ENCODE data around the gene KDM4D. TPM values are rescaled to one million over a fixed set of nuclear protein-coding genes. Genes with fewer than 3 reads are reported as not detected.
"Not testable (repeated sequence)": the region's sequence is repeated elsewhere in the genome, so short reads cannot be mapped to it uniquely, and the experiment has no call there.

Gene KDM4D
- polyA plus RNA-seq, 4 donors, result 0.27 to 0.54 (median 0.49) TPM; not detected in 1

DNA sequence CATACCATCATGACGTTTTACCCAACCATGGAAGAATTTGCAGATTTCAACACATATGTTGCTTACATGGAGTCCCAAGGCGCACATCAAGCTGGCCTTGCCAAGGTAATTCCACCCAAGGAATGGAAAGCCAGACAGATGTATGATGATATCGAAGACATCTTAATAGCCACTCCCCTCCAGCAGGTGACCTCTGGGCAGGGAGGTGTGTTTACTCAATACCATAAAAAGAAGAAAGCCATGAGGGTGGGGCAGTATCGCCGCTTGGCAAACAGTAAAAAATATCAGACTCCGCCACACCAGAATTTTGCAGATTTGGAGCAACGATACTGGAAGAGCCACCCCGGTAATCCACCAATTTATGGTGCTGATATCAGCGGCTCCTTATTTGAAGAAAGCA lies 52.1 kb downstream of the KDM4D start:
- DNase-seq, result peak in 1 of 2 donors; percentile 25
- H3K27me3 ChIP-seq (ENCODE audit: control insufficient read depth in 3 of 3, insufficient read depth in 3 of 3, low read length in 3 of 3); H3K4me1 ChIP-seq (ENCODE audit: control insufficient read depth in 3 of 3, insufficient read depth in 2 of 3, low read depth in 1 of 3, low read length in 2 of 3); H3K36me3 ChIP-seq (ENCODE audit: control insufficient read depth in 3 of 3, insufficient read depth in 2 of 3, low read depth in 1 of 3, low read length in 3 of 3); H3K4me3 ChIP-seq (ENCODE audit: low read depth in 1 of 3, low read length in 3 of 3); H3K9me3 ChIP-seq (ENCODE audit: control insufficient read depth in 2 of 2, insufficient read depth in 1 of 2, low read depth in 1 of 2, low read length in 1 of 2); FAIRE-seq; H3K27ac ChIP-seq (ENCODE audit: low read depth in 1 of 3, low read length in 2 of 3): not testable (repeated sequence)
- 39 to 81% (median 60%) methylated on average over 7 to 8 of the region's 9 CpGs for WGBS, 3 donors

DNA sequence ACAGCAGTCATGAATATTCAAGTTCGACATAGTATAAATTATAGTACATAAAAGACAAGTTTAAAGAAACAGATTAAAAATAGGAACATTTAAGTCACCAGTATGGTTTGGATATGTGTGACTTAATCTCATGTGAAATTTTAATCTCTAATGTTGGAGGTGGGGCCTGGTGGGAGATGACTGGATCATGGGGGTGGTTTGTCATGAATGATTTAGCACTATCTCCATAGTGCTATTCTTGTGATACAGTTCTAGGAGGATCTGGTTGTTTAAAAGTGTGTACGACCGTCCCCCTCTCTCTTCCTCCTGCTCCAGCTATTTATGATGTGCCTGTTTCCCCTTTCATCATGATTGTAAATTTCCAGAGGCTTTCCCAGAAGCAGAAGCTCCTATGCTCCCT lies 54.8 kb downstream of the KDM4D start:
- Histone ChIP-seq H3K36me3 (ENCODE audit: control insufficient read depth in 3 of 3, insufficient read depth in 2 of 3, low read depth in 1 of 3, low read length in 3 of 3) (peaks cover 0 to 2% (median 0%) of the 10 kb centered on the region in 3 donors), H3K4me3 (ENCODE audit: low read depth in 1 of 3, low read length in 3 of 3) (no peak overlapping the region), H3K27me3 (ENCODE audit: control insufficient read depth in 3 of 3, insufficient read depth in 3 of 3, low read length in 3 of 3) (no peaks in the 10 kb centered on the region), H3K4me1 (ENCODE audit: control insufficient read depth in 3 of 3, insufficient read depth in 2 of 3, low read depth in 1 of 3, low read length in 2 of 3) (no peaks in the 10 kb centered on the region), H3K27ac (ENCODE audit: low read depth in 1 of 3, low read length in 2 of 3) (no peak overlapping the region), H3K9me3 (ENCODE audit: control insufficient read depth in 2 of 2, insufficient read depth in 1 of 2, low read depth in 1 of 2, low read length in 1 of 2) (no peaks in the 10 kb centered on the region)
- FAIRE-seq, result no peak
- DNase-seq, result no peak
- WGBS, 3 donors, result 82 to 94% (median 87%) methylated on average over 3 of the region's 3 CpGs

DNA sequence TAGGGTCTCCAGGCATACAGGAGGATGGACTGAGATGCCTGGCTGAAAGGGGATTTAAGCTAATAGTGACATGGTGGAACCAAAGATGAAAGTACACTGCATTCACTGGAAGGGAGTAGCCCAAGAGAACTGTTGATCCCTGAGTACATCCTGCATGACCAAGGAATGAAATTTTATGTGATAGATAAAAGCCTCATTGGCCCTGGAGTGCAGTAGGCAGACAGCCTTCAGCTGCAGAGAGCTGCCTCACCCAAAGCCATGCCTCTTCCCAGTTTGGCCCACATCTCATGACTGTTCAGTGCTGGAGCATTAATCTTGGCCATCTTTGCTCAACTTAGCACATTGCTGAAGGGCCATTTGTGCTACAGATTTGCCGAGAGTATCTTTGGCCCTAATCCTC lies 59.5 kb downstream of the KDM4D start:
- WGBS, 3 donors, result 84 to 100% (median 96%) methylated on average over 1 of the region's 1 CpG
- no peak for DNase-seq

DNA sequence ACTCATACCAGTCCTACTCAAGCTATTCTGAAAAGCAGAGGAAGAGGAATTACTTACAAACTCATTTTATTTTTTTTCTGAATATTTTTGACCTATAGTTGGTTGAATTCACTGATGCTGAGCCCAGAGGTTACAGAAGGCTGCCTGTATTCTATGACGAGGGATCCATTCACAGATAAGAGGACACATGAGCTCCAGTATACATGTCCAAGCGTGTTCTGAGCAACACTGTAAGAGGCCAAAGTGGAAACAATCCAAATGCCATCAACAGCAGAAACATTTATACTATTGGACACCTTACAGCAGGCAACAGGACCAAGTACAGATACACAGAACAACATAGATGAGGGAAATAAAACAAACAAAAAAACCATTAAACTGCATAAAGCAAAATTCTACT lies 61.8 kb downstream of the KDM4D start:
- no peak overlapping the region for H3K4me3 ChIP-seq (ENCODE audit: low read depth in 1 of 3, low read length in 3 of 3)
- DNase-seq (no peak), FAIRE-seq (no peak)
- H3K27ac ChIP-seq (ENCODE audit: low read depth in 1 of 3, low read length in 2 of 3), result no peak overlapping the region
- no peaks in the 10 kb centered on the region for H3K36me3 ChIP-seq (ENCODE audit: control insufficient read depth in 3 of 3, insufficient read depth in 2 of 3, low read depth in 1 of 3, low read length in 3 of 3)
- no peaks in the 10 kb centered on the region for H3K9me3 ChIP-seq (ENCODE audit: control insufficient read depth in 2 of 2, insufficient read depth in 1 of 2, low read depth in 1 of 2, low read length in 1 of 2)
- H3K27me3 ChIP-seq (ENCODE audit: control insufficient read depth in 3 of 3, insufficient read depth in 3 of 3, low read length in 3 of 3), result no peaks in the 10 kb centered on the region
- WGBS, 3 donors, result 77 to 79% (median 79%) methylated on average over 2 of the region's 2 CpGs
- peaks cover 0 to 3% (median 0%) of the 10 kb centered on the region in 3 donors for H3K4me1 ChIP-seq (ENCODE audit: control insufficient read depth in 3 of 3, insufficient read depth in 2 of 3, low read depth in 1 of 3, low read length in 2 of 3)

More for the DNA sequence above, 59.5 kb downstream of the KDM4D start:
- Histone ChIP-seq H3K4me1 (ENCODE audit: control insufficient read depth in 3 of 3, insufficient read depth in 2 of 3, low read depth in 1 of 3, low read length in 2 of 3) (peaks cover 0 to 3% (median 0%) of the 10 kb centered on the region in 3 donors), H3K9me3 (ENCODE audit: control insufficient read depth in 2 of 2, insufficient read depth in 1 of 2, low read depth in 1 of 2, low read length in 1 of 2) (no peaks in the 10 kb centered on the region), H3K36me3 (ENCODE audit: control insufficient read depth in 3 of 3, insufficient read depth in 2 of 3, low read depth in 1 of 3, low read length in 3 of 3) (no peaks in the 10 kb centered on the region), H3K4me3 (ENCODE audit: low read depth in 1 of 3, low read length in 3 of 3) (no peak overlapping the region), H3K27me3 (ENCODE audit: control insufficient read depth in 3 of 3, insufficient read depth in 3 of 3, low read length in 3 of 3) (no peaks in the 10 kb centered on the region), H3K27ac (ENCODE audit: low read depth in 1 of 3, low read length in 2 of 3) (no peak overlapping the region)
- FAIRE-seq, result no peak

DNA sequence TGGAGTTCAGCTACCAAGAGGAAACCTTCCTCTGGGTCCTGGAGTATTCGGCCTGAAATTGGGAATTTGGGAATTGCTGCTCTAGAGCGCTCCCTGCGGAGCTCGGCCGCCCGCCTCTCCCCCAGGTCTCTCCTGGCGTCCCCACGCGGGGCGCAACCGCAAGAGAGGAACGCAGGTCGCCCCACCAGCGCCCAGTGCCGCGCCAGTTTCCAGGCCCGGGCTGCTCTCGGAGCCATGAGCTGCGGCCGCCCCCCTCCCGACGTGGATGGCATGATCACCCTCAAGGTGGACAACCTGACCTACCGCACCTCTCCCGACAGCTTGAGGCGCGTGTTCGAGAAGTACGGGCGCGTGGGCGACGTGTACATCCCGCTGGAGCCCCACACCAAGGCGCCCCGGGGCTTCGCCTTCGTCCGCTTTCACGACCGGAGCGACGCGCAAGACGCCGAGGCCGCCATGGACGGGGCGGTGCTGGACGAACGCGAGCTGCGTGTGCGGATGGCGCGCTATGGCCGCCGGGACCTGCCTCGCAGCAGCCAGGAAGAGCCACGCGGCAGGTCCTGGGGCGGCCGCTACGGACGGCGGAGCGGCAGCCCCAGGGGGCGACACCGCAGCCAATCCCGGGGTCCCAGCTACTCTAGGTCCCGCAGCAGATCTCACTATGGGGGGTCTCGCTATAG lies 64.0 kb downstream of the KDM4D start:
- not testable (repeated sequence) for H3K27me3 ChIP-seq (ENCODE audit: control insufficient read depth in 3 of 3, insufficient read depth in 3 of 3, low read length in 3 of 3); H3K27ac ChIP-seq (ENCODE audit: low read depth in 1 of 3, low read length in 2 of 3); FAIRE-seq; H3K9me3 ChIP-seq (ENCODE audit: control insufficient read depth in 2 of 2, insufficient read depth in 1 of 2, low read depth in 1 of 2, low read length in 1 of 2); H3K4me1 ChIP-seq (ENCODE audit: control insufficient read depth in 3 of 3, insufficient read depth in 2 of 3, low read depth in 1 of 3, low read length in 2 of 3); H3K36me3 ChIP-seq (ENCODE audit: control insufficient read depth in 3 of 3, insufficient read depth in 2 of 3, low read depth in 1 of 3, low read length in 3 of 3)
- peak in 1 of 2 donors; percentile 35 for DNase-seq
- peak overlapping the region in 2 of 3 donors; percentile 26 to 41 for H3K4me3 ChIP-seq (ENCODE audit: low read depth in 1 of 3, low read length in 3 of 3)
- 22 to 31% (median 30%) methylated on average over 60 to 71 of the region's 71 CpGs for WGBS, 3 donors

DNA sequence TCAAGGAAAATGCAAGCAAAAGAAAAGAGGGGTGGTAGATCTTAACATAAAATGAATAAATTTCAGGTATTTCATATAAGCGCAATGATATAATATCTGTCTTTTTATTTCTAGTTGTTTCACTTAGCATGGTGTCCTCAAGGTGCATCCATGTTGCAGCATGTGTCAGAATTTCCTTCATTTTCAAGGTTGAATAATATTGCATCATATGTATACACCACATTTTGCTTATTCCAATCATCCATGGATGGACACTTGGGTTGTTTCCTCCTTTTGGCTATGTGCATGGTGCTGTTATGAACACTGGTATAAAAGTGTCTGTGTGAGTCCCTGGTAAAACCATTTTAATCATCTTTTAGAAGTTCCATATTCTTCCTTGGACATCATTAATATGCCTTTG lies 68.7 kb downstream of the KDM4D start:
- H3K27me3 ChIP-seq (ENCODE audit: control insufficient read depth in 3 of 3, insufficient read depth in 3 of 3, low read length in 3 of 3), result no peaks in the 10 kb centered on the region
- WGBS, 3 donors, result 91 to 100% (median 100%) methylated on average over 1 of the region's 1 CpG
- no peak for FAIRE-seq

DNA sequence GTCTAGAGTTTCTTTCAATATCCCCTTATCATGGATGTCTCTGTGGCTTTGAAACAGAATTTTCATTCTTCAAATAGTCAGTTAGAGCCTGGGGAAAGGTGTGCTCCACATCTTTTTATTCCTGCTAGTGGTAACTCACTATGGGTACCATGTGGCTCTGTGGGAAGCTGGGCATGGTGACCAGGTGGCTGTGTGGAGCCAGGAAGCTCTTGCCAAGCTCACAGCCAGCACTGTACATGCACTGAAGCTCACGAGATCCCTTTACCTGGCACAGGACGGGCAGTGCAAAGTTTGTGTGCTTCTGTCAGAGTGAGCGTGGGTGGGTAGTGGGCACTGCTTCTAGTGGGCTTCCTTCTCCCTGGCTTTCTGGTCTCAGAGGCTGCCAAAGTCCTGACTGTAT lies 69.4 kb downstream of the KDM4D start:
- 78 to 89% (median 86%) methylated on average over 3 of the region's 3 CpGs for WGBS, 3 donors
- H3K27ac ChIP-seq (ENCODE audit: low read depth in 1 of 3, low read length in 2 of 3), result no peak overlapping the region
- no peaks in the 10 kb centered on the region for H3K36me3 ChIP-seq (ENCODE audit: control insufficient read depth in 3 of 3, insufficient read depth in 2 of 3, low read depth in 1 of 3, low read length in 3 of 3)
- no peaks in the 10 kb centered on the region for H3K9me3 ChIP-seq (ENCODE audit: control insufficient read depth in 2 of 2, insufficient read depth in 1 of 2, low read depth in 1 of 2, low read length in 1 of 2)
- H3K4me1 ChIP-seq (ENCODE audit: control insufficient read depth in 3 of 3, insufficient read depth in 2 of 3, low read depth in 1 of 3, low read length in 2 of 3), result no peaks in the 10 kb centered on the region
- no peaks in the 10 kb centered on the region for H3K27me3 ChIP-seq (ENCODE audit: control insufficient read depth in 3 of 3, insufficient read depth in 3 of 3, low read length in 3 of 3)
- FAIRE-seq (no peak), DNase-seq (no peak)
- H3K4me3 ChIP-seq (ENCODE audit: low read depth in 1 of 3, low read length in 3 of 3), result no peak overlapping the region

More for the DNA sequence above, 68.7 kb downstream of the KDM4D start:
- Histone ChIP-seq H3K27ac (ENCODE audit: low read depth in 1 of 3, low read length in 2 of 3) (no peak overlapping the region), H3K9me3 (ENCODE audit: control insufficient read depth in 2 of 2, insufficient read depth in 1 of 2, low read depth in 1 of 2, low read length in 1 of 2) (no peaks in the 10 kb centered on the region), H3K4me3 (ENCODE audit: low read depth in 1 of 3, low read length in 3 of 3) (no peak overlapping the region), H3K36me3 (ENCODE audit: control insufficient read depth in 3 of 3, insufficient read depth in 2 of 3, low read depth in 1 of 3, low read length in 3 of 3) (no peaks in the 10 kb centered on the region), H3K4me1 (ENCODE audit: control insufficient read depth in 3 of 3, insufficient read depth in 2 of 3, low read depth in 1 of 3, low read length in 2 of 3) (peaks cover 0 to under 1% (median 0%) of the 10 kb centered on the region in 3 donors)
- DNase-seq, result no peak

DNA sequence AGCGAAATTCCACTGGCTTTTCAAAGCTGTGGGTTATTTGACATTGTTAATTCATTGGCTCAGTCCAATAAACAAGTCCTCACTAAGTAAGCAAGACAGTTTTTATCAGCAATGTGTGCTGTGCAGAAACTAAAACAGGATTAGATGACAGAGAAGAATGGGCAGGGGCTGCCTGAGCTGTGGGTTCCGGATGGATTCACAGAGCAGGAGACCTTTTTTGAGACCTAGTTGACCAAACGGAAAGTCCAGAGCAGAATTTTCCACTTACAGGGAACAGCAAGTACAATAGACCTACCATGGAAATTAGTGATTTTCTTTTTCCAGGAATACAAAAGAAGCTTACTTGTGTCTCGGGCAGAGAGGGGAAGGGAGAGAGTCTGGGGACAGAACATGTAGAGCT lies 70.5 kb downstream of the KDM4D start:
- no peak overlapping the region for H3K27ac ChIP-seq (ENCODE audit: low read depth in 1 of 3, low read length in 2 of 3)
- H3K36me3 ChIP-seq (ENCODE audit: control insufficient read depth in 3 of 3, insufficient read depth in 2 of 3, low read depth in 1 of 3, low read length in 3 of 3), result no peaks in the 10 kb centered on the region
- H3K4me1 ChIP-seq (ENCODE audit: control insufficient read depth in 3 of 3, insufficient read depth in 2 of 3, low read depth in 1 of 3, low read length in 2 of 3), result no peaks in the 10 kb centered on the region
- no peak overlapping the region for H3K4me3 ChIP-seq (ENCODE audit: low read depth in 1 of 3, low read length in 3 of 3)
- H3K27me3 ChIP-seq (ENCODE audit: control insufficient read depth in 3 of 3, insufficient read depth in 3 of 3, low read length in 3 of 3), result no peaks in the 10 kb centered on the region
- no peaks in the 10 kb centered on the region for H3K9me3 ChIP-seq (ENCODE audit: control insufficient read depth in 2 of 2, insufficient read depth in 1 of 2, low read depth in 1 of 2, low read length in 1 of 2)
- WGBS, 3 donors, result 55 to 86% (median 76%) methylated on average over 4 of the region's 4 CpGs
- FAIRE-seq (no peak), DNase-seq (no peak)

DNA sequence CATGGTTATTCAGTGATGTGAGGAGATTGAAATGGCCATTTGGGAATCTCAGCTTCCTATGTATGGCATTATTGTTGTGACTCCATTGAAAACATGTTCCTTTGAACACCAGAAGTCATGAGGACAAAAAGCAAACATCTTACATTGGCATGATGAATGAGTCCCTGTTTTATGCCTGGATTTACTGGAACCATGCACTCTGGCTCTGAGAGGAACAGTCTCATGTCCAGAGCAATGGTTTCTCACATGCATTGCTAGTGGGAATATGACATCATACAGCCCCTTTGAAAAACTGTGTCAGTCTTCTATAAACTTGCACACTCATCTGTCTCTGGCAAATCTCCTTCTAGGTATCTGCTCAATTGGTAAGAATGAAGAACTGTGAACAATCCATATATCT lies 72.3 kb downstream of the KDM4D start:
- Histone ChIP-seq H3K36me3 (ENCODE audit: control insufficient read depth in 3 of 3, insufficient read depth in 2 of 3, low read depth in 1 of 3, low read length in 3 of 3) (no peaks in the 10 kb centered on the region), H3K9me3 (ENCODE audit: control insufficient read depth in 2 of 2, insufficient read depth in 1 of 2, low read depth in 1 of 2, low read length in 1 of 2) (peaks cover 0 to 8% of the 10 kb centered on the region in 2 donors), H3K4me3 (ENCODE audit: low read depth in 1 of 3, low read length in 3 of 3) (no peak overlapping the region), H3K4me1 (ENCODE audit: control insufficient read depth in 3 of 3, insufficient read depth in 2 of 3, low read depth in 1 of 3, low read length in 2 of 3) (no peaks in the 10 kb centered on the region), H3K27ac (ENCODE audit: low read depth in 1 of 3, low read length in 2 of 3) (no peak overlapping the region), H3K27me3 (ENCODE audit: control insufficient read depth in 3 of 3, insufficient read depth in 3 of 3, low read length in 3 of 3) (peaks cover 0 to 3% (median 0%) of the 10 kb centered on the region in 3 donors)
- no peak for DNase-seq
- FAIRE-seq, result no peak

Data from small intestine (tissue), 7 donors.